Left lung (tissue), 10 donors: Measurements from ENCODE around the gene PRIMPOL. TPM values are rescaled to one million over a fixed set of nuclear protein-coding genes. Genes with fewer than 3 reads are reported as not detected.
"Not testable (repeated sequence)": the region's sequence is repeated elsewhere in the genome, so short reads cannot be mapped to it uniquely, and the experiment has no call there.

ENCODE experiments used
- ATAC-seq: fragments of 200-7000 bp; cut with Tn5 transposase; one replicate; pipeline ENCODE4 v1.9.1; 2020; ENCODE audit warnings: moderate library complexity
- DNase-seq, 4 donors: peaks; one replicate each; pipeline ENCODE4 v3.0.0-alpha.2; 2013 to 2020
- H3K27ac ChIP-seq, 2 donors: fragments of 200-600 bp; sonication (generic) in 1 of 2; one replicate each; pipeline versions ENCODE4 v1.5.0 to v1.8.0; 2020 to 2021
- H3K27me3 ChIP-seq, 2 donors: fragments of 200-600 bp; sonication (generic) in 1 of 2; one replicate each; pipeline versions ENCODE4 v1.5.0 to v1.8.0; 2020 to 2021
- H3K36me3 ChIP-seq, 2 donors: fragments of 200-600 bp; sonication (generic) in 1 of 2; one replicate each; pipeline versions ENCODE4 v1.5.0 to v1.8.0; 2020 to 2021
- H3K4me1 ChIP-seq, 2 donors: fragments of 200-600 bp; one replicate each; pipeline ENCODE4 v1.8.0; 2021
- H3K4me3 ChIP-seq, 2 donors: fragments of 200-600 bp; sonication (generic) in 1 of 2; one replicate each; pipeline versions ENCODE4 v1.5.0 to v1.8.0; 2020 to 2021; ENCODE audit warnings: mild to moderate bottlenecking in 1 of 2
- H3K9me3 ChIP-seq, 2 donors: fragments of 200-600 bp; sonication (generic) in 1 of 2; one replicate each; pipeline versions ENCODE4 v1.5.0 to v1.8.0; 2020 to 2021
- intact Hi-C, 2 donors: fragments of 100-400 bp; cut with DNase I; formaldehyde crosslinking; loops; one replicate each; pipeline versions ENCODE4 v1.11.2 to v1.14.2; 2022
- polyA plus RNA-seq, 6 donors: library from polyadenylated mRNA; unstranded; fragments of 120-200 nt; gene quantifications; one replicate each; pipeline ENCODE4 v1.2.1, GENCODE V29; 2013; ENCODE audit not compliant: insufficient read length in 6 of 6
- total RNA-seq, 2 donors: library from RNA; stranded (reverse); fragmentation: NEBNext Ultra II Directional; extraction: Animal tissue kit (Norgen Biotek cat#: 25700); gene quantifications; one replicate each; pipeline ENCODE4 v1.2.1, GENCODE V29; 2021
- TF ChIP-seq, protein P1 (sequence below), 2 donors: fragments of 200-600 bp; sonication (generic) in 1 of 2; IDR thresholded peaks; one replicate each; pipeline versions ENCODE4 v1.5.0 to v1.8.0; 2021; ENCODE audit warnings: antibody characterized with exemption in 2 of 2
- donor health status: DM: no; HTN: yes; CAD: no.
- donor health status: DM: no; HTN: no; CAD: no.

The PRIMPOL gene
- total and polyA plus RNA-seq, 8 donors: 11.8 to 49.1 (median 40.2) TPM

DNA sequence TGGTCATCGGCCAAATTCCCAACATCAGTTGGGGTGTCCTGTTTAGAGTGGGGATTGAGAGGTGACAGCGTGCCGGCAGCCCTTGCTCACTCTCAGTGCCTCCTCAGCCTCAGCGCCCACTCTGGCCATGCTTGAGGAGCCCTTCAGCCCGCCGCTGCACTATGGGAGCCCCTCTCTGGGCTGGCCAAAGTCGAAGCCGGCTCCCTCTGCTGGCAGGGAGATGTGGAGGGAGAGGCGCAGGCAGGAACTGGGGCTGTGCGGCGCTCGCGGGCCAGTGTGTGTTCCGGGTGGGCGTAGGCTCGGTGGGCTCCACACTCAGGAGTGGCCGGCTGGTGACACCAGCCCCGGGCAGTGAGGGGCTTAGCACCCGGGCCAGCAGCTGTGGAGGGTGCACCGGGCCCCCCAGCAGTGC is 91.4 kb downstream of the PRIMPOL start:
- no peak overlapping the region for H3K27ac ChIP-seq
- H3K4me1 ChIP-seq: peaks cover 5 to 34% of the 10 kb centered on the region in 2 donors
- no peaks in the 10 kb centered on the region for H3K9me3 ChIP-seq
- no peak for ATAC-seq
- H3K4me3 ChIP-seq: no peak overlapping the region
- no peak for DNase-seq
- intact Hi-C loops: no loop called here
- H3K27me3 ChIP-seq: no peaks in the 10 kb centered on the region
- no peaks in the 10 kb centered on the region for H3K36me3 ChIP-seq
- TF ChIP-seq, protein P1, sequence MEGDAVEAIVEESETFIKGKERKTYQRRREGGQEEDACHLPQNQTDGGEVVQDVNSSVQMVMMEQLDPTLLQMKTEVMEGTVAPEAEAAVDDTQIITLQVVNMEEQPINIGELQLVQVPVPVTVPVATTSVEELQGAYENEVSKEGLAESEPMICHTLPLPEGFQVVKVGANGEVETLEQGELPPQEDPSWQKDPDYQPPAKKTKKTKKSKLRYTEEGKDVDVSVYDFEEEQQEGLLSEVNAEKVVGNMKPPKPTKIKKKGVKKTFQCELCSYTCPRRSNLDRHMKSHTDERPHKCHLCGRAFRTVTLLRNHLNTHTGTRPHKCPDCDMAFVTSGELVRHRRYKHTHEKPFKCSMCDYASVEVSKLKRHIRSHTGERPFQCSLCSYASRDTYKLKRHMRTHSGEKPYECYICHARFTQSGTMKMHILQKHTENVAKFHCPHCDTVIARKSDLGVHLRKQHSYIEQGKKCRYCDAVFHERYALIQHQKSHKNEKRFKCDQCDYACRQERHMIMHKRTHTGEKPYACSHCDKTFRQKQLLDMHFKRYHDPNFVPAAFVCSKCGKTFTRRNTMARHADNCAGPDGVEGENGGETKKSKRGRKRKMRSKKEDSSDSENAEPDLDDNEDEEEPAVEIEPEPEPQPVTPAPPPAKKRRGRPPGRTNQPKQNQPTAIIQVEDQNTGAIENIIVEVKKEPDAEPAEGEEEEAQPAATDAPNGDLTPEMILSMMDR (IDR thresholded peaks at IDR 0.05): no peak

DNA sequence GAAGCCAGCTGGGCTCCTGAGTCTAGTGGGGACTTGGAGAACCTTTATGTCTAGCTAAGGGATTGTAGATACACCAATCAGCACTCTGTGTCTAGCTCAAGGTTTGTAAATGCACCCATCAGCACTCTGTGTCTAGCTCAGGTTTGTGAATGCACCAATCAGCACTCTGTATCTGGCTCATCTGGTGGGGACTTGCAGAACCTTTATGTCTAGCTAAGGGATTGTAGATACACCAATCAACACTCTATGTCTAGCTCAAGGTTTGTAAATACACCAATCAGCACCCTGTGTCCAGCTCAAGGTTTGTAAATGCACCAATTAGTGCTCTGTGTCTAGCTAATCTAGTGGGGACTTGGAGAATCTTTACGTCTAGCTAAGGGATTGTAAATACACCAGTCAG is 92.1 kb downstream of the PRIMPOL start:
- not testable (repeated sequence) for ATAC-seq

DNA sequence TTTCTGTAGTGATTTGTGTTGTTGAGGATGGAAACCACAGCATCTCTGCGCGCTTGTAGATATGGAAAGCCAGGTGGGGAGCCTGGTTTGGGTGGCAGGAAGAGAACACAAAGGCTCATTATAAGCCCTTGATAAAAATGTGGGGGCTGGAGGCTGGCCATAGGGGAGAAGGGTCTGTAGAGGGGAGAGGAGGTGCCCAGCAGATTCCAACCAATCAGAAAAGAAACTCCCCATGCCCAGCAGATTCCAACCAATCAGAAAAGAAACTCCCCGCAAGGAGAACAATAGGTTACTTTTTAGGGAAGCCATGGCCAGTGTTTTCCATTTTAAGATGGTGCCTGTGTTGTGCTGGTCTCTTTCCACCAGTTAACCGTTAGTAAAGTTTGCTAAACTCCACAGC is 94.1 kb downstream of the PRIMPOL start:
- no peaks in the 10 kb centered on the region for H3K27me3 ChIP-seq
- H3K9me3 ChIP-seq: no peaks in the 10 kb centered on the region
- DNase-seq: no peak
- TF ChIP-seq, protein P1 (IDR thresholded peaks at IDR 0.05): no peak
- no peak overlapping the region for H3K27ac ChIP-seq
- intact Hi-C loops: no loop called here
- no peaks in the 10 kb centered on the region for H3K36me3 ChIP-seq
- peaks cover 22 to 57% of the 10 kb centered on the region in 2 donors for H3K4me1 ChIP-seq
- no peak for ATAC-seq
- no peak overlapping the region for H3K4me3 ChIP-seq

More for the DNA sequence above, 92.1 kb downstream of the PRIMPOL start:
- peaks cover 12 to 40% of the 10 kb centered on the region in 2 donors for H3K4me1 ChIP-seq
- H3K27ac ChIP-seq, H3K27me3 ChIP-seq, H3K9me3 ChIP-seq, H3K4me3 ChIP-seq, DNase-seq, H3K36me3 ChIP-seq, intact Hi-C loops: not testable (repeated sequence)

DNA sequence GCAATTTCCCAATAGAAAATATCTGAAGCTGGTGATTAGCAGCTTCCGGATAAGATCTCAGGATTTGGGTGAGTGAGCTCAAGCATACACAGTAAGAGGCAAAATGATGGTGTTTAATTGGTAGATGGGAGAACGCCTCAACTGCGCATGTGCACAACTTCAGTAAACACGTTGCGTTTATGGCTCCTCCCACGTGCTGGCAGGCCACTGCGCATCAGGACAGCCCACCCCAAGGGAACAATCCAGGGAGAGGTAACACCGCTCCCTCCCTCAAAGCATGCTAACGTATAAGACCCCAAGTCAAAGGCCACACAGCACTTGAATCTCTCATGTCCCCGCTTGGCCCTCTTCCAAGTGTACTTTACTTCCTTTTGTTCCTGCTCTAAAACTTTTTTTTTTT is 94.7 kb downstream of the PRIMPOL start:
- intact Hi-C loops: no loop called here
- H3K9me3 ChIP-seq: no peaks in the 10 kb centered on the region

More for the DNA sequence above, 94.7 kb downstream of the PRIMPOL start:
- DNase-seq: no peak
- TF ChIP-seq, protein P1 (IDR thresholded peaks at IDR 0.05): no peak
- no peak overlapping the region for H3K4me3 ChIP-seq
- H3K4me1 ChIP-seq: peaks cover 22 to 56% of the 10 kb centered on the region in 2 donors
- ATAC-seq: no peak
- no peaks in the 10 kb centered on the region for H3K36me3 ChIP-seq
- H3K27ac ChIP-seq: no peak overlapping the region
- no peaks in the 10 kb centered on the region for H3K27me3 ChIP-seq

Other genes with a start within 250 kb of the PRIMPOL start
- 10 to 100 TPM; 32.8 to 50.2 TPM for gene IRF2, start 175.2 kb upstream of the PRIMPOL start, total RNA-seq
- gene IRF2, start 175.2 kb upstream of the PRIMPOL start, polyA plus RNA-seq: 10 to 100 TPM; 45.3 to 49.4 (median 47.0) TPM
- gene CASP3, start 291 bp upstream of the PRIMPOL start, total RNA-seq: 10 to 100 TPM; 19.1 to 23.5 TPM
- gene CASP3, start 291 bp upstream of the PRIMPOL start, polyA plus RNA-seq: 10 to 100 TPM; 30.8 to 37.9 (median 35.6) TPM
- gene CENPU, start 84.4 kb downstream of the PRIMPOL start, total RNA-seq: 10 to 100 TPM; 11.3 to 11.6 TPM
- 10 to 100 TPM; 23.2 to 59.1 (median 44.9) TPM for gene CENPU, start 84.4 kb downstream of the PRIMPOL start, polyA plus RNA-seq
- gene ACSL1, start 176.2 kb downstream of the PRIMPOL start, total RNA-seq: 100 to 1,000 TPM; 150 to 270 TPM
- gene ACSL1, start 176.2 kb downstream of the PRIMPOL start, polyA plus RNA-seq: 10 to 100 TPM; 18.5 to 29.7 (median 22.5) TPM